ENCODE measurements around the gene CD68.
A peak's percentile ranks its signal among the peaks of the same experiment; 100 is the strongest.

CD68 gene

GRCh38 chr17:7560172-7561027 lies 19.0 kb upstream of the CD68 start:
- peak; percentile 53 for DNase-seq

GRCh38 chr17:7561028-7561575 lies 18.3 kb upstream of the CD68 start:
- DNase-seq, result peak; percentile 76

- peak; percentile 86 for DNase-seq
Observed at GRCh38 chr17:7561589-7562207, 17.7 kb upstream of the CD68 start, which contains the start of gene SENP3. TSS of gene SENP3 (plus strand) at chr17:7561919. CDS start at chr17:7563077, 1,158 bp downstream.

GRCh38 chr17:7562208-7562605 lies 17.2 kb upstream of the CD68 start:
- DNase-seq, result no peak

- no peak for DNase-seq
Observed at GRCh38 chr17:7563115-7563869, 16.1 kb upstream of the CD68 start.

GRCh38 chr17:7569571-7569970 lies 9.9 kb upstream of the CD68 start:
- DNase-seq, result no peak

GRCh38 chr17:7570351-7570750 lies 9.1 kb upstream of the CD68 start:
- no peak for DNase-seq

GRCh38 chr17:7572338-7572587 lies 7.2 kb upstream of the CD68 start:
- DNase-seq, result peak; percentile 99

GRCh38 chr17:7572588-7573323 lies 6.7 kb upstream of the CD68 start:
- DNase-seq, result no peak

- DNase-seq, result peak; percentile 86
Observed at GRCh38 chr17:7573324-7574080, 5.9 kb upstream of the CD68 start.

GRCh38 chr17:7574176-7574953 lies 5.1 kb upstream of the CD68 start:
- DNase-seq, result no peak

GRCh38 chr17:7575481-7575883 lies 4.0 kb upstream of the CD68 start:
- DNase-seq, result no peak

- DNase-seq, result no peak
Observed at GRCh38 chr17:7575959-7576358, 3.5 kb upstream of the CD68 start.

- no peak for DNase-seq
Observed at GRCh38 chr17:7576432-7576937, 3.0 kb upstream of the CD68 start.

- no peak for DNase-seq
Observed at GRCh38 chr17:7577327-7578199, 1.9 kb upstream of the CD68 start.

GRCh38 chr17:7579834-7580603 lies 581 bp downstream of the CD68 start:
- no peak for DNase-seq

- DNase-seq, result peak; percentile 52
Observed at GRCh38 chr17:7580604-7581575, 1.5 kb downstream of the CD68 start.

Data from NCI-H226 (cell line).